ENCODE results near the gene TRPM7.
"Not testable (repeated sequence)": the region's sequence is repeated elsewhere in the genome, so short reads cannot be mapped to it uniquely, and the experiment has no call there.

TRPM7 gene

GRCh38 chr15:50576166-50576565 is 110.4 kb downstream of the TRPM7 start:
- DNase-seq (ENCODE audit: low read depth in 2 of 2): no peak

- not testable (repeated sequence) for DNase-seq (ENCODE audit: low read depth in 2 of 2)
These were observed 112.8 kb downstream of the TRPM7 start for GRCh38 chr15:50573842-50574241.

- no peak for DNase-seq (ENCODE audit: low read depth in 2 of 2)
These were observed 122.8 kb downstream of the TRPM7 start for GRCh38 chr15:50563756-50564155.

GRCh38 chr15:50562735-50563640 is 123.6 kb downstream of the TRPM7 start:
- no peak for DNase-seq (ENCODE audit: low read depth in 2 of 2)

- DNase-seq (ENCODE audit: low read depth in 2 of 2): no peak
These were observed 128.6 kb downstream of the TRPM7 start for GRCh38 chr15:50558012-50558411.

- DNase-seq (ENCODE audit: low read depth in 2 of 2): no peak
These were observed 129.8 kb downstream of the TRPM7 start for GRCh38 chr15:50556642-50557371.

- no peak for DNase-seq (ENCODE audit: low read depth in 2 of 2)
These were observed 134.4 kb downstream of the TRPM7 start for GRCh38 chr15:50552238-50552637.

GRCh38 chr15:50549326-50549725 is 137.3 kb downstream of the TRPM7 start:
- no peak for DNase-seq (ENCODE audit: low read depth in 2 of 2)

- no peak for DNase-seq (ENCODE audit: low read depth in 2 of 2)
These were observed 140.0 kb downstream of the TRPM7 start, which contains the start of gene USP50 for GRCh38 chr15:50546566-50546965. TSS of gene USP50 (minus strand) at chr15:50546666. CDS start at chr15:50546525, 141 bp downstream.

GRCh38 chr15:50544368-50544767 is 142.2 kb downstream of the TRPM7 start:
- no peak for DNase-seq (ENCODE audit: low read depth in 2 of 2)

- no peak for DNase-seq (ENCODE audit: low read depth in 2 of 2)
These were observed 143.0 kb downstream of the TRPM7 start for GRCh38 chr15:50543556-50543955.

GRCh38 chr15:50542887-50543210 is 143.7 kb downstream of the TRPM7 start:
- no peak for DNase-seq (ENCODE audit: low read depth in 2 of 2)

GRCh38 chr15:50531766-50532165 is 154.8 kb downstream of the TRPM7 start:
- DNase-seq (ENCODE audit: low read depth in 2 of 2): no peak

GRCh38 chr15:50531163-50531562 is 155.4 kb downstream of the TRPM7 start:
- no peak for DNase-seq (ENCODE audit: low read depth in 2 of 2)

- no peak for DNase-seq (ENCODE audit: low read depth in 2 of 2)
These were observed 162.7 kb downstream of the TRPM7 start for GRCh38 chr15:50523851-50524251.

- no peak for DNase-seq (ENCODE audit: low read depth in 2 of 2)
These were observed 166.7 kb downstream of the TRPM7 start for GRCh38 chr15:50519740-50520425.

- DNase-seq (ENCODE audit: low read depth in 2 of 2): no peak
These were observed 173.6 kb downstream of the TRPM7 start for GRCh38 chr15:50513001-50513400.

All from stimulated activated CD4-positive, alpha-beta T cell treated with anti-CD3 and anti-CD28 coated beads, Interleukin-12 subunit alpha, Interleukin-12 subunit beta, amount 100 ng/mL, for 24 hours (primary cell).